HepG2 (cell line): ENCODE measurements around the gene VAMP4. TPM values are rescaled to one million over a fixed set of nuclear protein-coding genes. Genes with fewer than 3 reads are reported as not detected.

Source experiments
- AKNA ChIP-seq: sonication (generic); formaldehyde crosslinking; IDR thresholded peaks from 2 replicates; pipeline ENCODE4 v1.4.0; 2020; ENCODE audit warnings: missing genetic modification reagents, borderline replicate concordance
- BCL6 ChIP-seq: IDR thresholded peaks from 2 replicates; pipeline ENCODE4 v1.6.1; 2016; ENCODE audit warnings: missing genetic modification reagents, missing compliant biosample characterization
- EZH2 ChIP-seq: conservative IDR thresholded peaks from 2 replicates; pipeline ENCODE4 v1.6.1; 2012; ENCODE audit warnings: mild to moderate bottlenecking, low read depth, low read length, moderate library complexity
- GATAD2A ChIP-seq: IDR thresholded peaks from 2 replicates; pipeline ENCODE4 v1.6.1; 2016
- IRF1 ChIP-seq: sonication (generic); formaldehyde crosslinking; IDR thresholded peaks from 2 replicates; pipeline ENCODE4 v1.4.0; 2020; ENCODE audit warnings: low read depth, mild to moderate bottlenecking, missing genetic modification reagents
- IRX3 ChIP-seq: sonication (generic); formaldehyde crosslinking; IDR thresholded peaks from 2 replicates; pipeline ENCODE4 v1.8.1; 2023; ENCODE audit warnings: mild to moderate bottlenecking, low read depth, missing genetic modification reagents, borderline replicate concordance
- NPAS2 ChIP-seq: sonication (generic); formaldehyde crosslinking; IDR thresholded peaks from 2 replicates; pipeline ENCODE4 v1.8.0; 2022; ENCODE audit warnings: mild to moderate bottlenecking, missing genetic modification reagents, borderline replicate concordance
- NR2F2 ChIP-seq: IDR thresholded peaks from 2 replicates; pipeline ENCODE4 v1.6.1; 2012; ENCODE audit warnings: low read depth, inconsistent platforms, borderline replicate concordance
- POLR2A ChIP-seq, 2 experiments: IDR thresholded peaks; 2 replicates each; pipeline ENCODE4 v1.6.1; 2011; ENCODE audit warnings: low read depth in 2 of 2, low read length in 2 of 2, mild to moderate bottlenecking in 1 of 2, moderate library complexity in 1 of 2; ENCODE audit not compliant: insufficient read depth in 1 of 2
- RAD21 ChIP-seq: fragments of 450-650 bp; formaldehyde crosslinking; IDR thresholded peaks from 2 replicates; pipeline ENCODE4 v1.5.0; 2020; ENCODE audit warnings: mild to moderate bottlenecking
- SMARCE1 ChIP-seq: fragments of 450-650 bp; IDR thresholded peaks from 2 replicates; pipeline ENCODE4 v1.6.1; 2017; ENCODE audit warnings: borderline replicate concordance
- SP5 ChIP-seq: IDR thresholded peaks from 2 replicates; pipeline ENCODE4 v1.6.1; 2016; ENCODE audit warnings: low read depth, borderline replicate concordance
- ZNF101 ChIP-seq: sonication (generic); formaldehyde crosslinking; IDR thresholded peaks from 2 replicates; pipeline ENCODE4 v1.4.0; 2020; ENCODE audit warnings: mild to moderate bottlenecking, low read depth, missing genetic modification reagents, borderline replicate concordance
- ZNF282 ChIP-seq: fragments of 450-650 bp; IDR thresholded peaks from 2 replicates; pipeline ENCODE4 v1.6.1; 2018; ENCODE audit not compliant: partially characterized antibody
- polyA plus RNA-seq, 8 experiments: library from polyadenylated mRNA; depleted of rRNA in 3 of 8; stranded (reverse) in 7 of 8; unstranded in 1 of 8; fragments of >200 nt; fragmentation: Illumina TruSeq in 4 of 8; extraction: Trizol in 4 of 8; gene quantifications; 2 replicates each; pipeline versions ENCODE4 v1.2.1 to v1.2.3, GENCODE V29; 2011 to 2016; ENCODE audit warnings: low read depth in 4 of 8, missing spikeins in 1 of 8, mixed read lengths in 1 of 8; ENCODE audit not compliant: insufficient read depth in 1 of 8
- total RNA-seq, 5 experiments: library from RNA; depleted of rRNA; stranded (reverse); fragments of >200 nt; fragmentation: Illumina TruSeq; extraction: Trizol; gene quantifications; 2 replicates each; pipeline ENCODE4 v1.2.3, GENCODE V29; 2016; ENCODE audit warnings: low read depth in 1 of 5
- TF ChIP-seq, protein P1 (sequence below): sonication (generic); formaldehyde crosslinking; IDR thresholded peaks from 2 replicates; pipeline ENCODE4 v1.8.0; 2022; ENCODE audit warnings: mild to moderate bottlenecking, missing genetic modification reagents
- TF ChIP-seq, protein P2 (sequence below): sonication (generic); formaldehyde crosslinking; IDR thresholded peaks from 2 replicates; pipeline ENCODE4 v1.4.0; 2020; ENCODE audit warnings: mild to moderate bottlenecking, low read depth, missing genetic modification reagents
- TF ChIP-seq, protein P3 (sequence below): sonication (generic); formaldehyde crosslinking; IDR thresholded peaks from 2 replicates; pipeline ENCODE4 v1.8.0; 2022; ENCODE audit warnings: low read depth, missing genetic modification reagents

VAMP4 gene
- total and polyA plus RNA-seq, 2 of the 13 experiments (the other 11 are each of a cell fraction or from before 2014, with no cell fraction given), result 1.4 to 2.0 TPM

GRCh38 chr1:171741872-171742576 lies at the start of gene VAMP4 (continued):
- TF ChIP-seq, protein P1, sequence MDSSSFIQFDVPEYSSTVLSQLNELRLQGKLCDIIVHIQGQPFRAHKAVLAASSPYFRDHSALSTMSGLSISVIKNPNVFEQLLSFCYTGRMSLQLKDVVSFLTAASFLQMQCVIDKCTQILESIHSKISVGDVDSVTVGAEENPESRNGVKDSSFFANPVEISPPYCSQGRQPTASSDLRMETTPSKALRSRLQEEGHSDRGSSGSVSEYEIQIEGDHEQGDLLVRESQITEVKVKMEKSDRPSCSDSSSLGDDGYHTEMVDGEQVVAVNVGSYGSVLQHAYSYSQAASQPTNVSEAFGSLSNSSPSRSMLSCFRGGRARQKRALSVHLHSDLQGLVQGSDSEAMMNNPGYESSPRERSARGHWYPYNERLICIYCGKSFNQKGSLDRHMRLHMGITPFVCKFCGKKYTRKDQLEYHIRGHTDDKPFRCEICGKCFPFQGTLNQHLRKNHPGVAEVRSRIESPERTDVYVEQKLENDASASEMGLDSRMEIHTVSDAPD (CRISPR knock-in tag), result peak; percentile 94
- TF ChIP-seq RAD21 (CRISPR knock-in tag), result no peak
- TF ChIP-seq, protein P2, sequence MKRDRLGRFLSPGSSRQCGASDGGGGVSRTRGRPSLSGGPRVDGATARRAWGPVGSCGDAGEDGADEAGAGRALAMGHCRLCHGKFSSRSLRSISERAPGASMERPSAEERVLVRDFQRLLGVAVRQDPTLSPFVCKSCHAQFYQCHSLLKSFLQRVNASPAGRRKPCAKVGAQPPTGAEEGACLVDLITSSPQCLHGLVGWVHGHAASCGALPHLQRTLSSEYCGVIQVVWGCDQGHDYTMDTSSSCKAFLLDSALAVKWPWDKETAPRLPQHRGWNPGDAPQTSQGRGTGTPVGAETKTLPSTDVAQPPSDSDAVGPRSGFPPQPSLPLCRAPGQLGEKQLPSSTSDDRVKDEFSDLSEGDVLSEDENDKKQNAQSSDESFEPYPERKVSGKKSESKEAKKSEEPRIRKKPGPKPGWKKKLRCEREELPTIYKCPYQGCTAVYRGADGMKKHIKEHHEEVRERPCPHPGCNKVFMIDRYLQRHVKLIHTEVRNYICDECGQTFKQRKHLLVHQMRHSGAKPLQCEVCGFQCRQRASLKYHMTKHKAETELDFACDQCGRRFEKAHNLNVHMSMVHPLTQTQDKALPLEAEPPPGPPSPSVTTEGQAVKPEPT (CRISPR knock-in tag), result no peak
- TF ChIP-seq EZH2, result no peak
- TF ChIP-seq GATAD2A, result peak; percentile 29
- no peak for TF ChIP-seq SMARCE1
- no peak for TF ChIP-seq ZNF282
- TF ChIP-seq IRF1 (CRISPR knock-in tag), result 0 out of 2 replicates have a peak, but pooled peaks have one; percentile 26
- no peak for TF ChIP-seq NPAS2
- TF ChIP-seq POLR2A (IDR thresholded peaks at IDR 0.05; ENCODE audit: insufficient read depth in 1 of 2, low read depth in 2 of 2, low read length in 2 of 2), result peak; percentile 75 to 78
- no peak for TF ChIP-seq IRX3
- peak; percentile 37; the same call in 1 of the 2 replicates for TF ChIP-seq BCL6 (CRISPR knock-in tag)
- no peak for TF ChIP-seq ZNF101 (CRISPR knock-in tag)
- TF ChIP-seq AKNA (CRISPR knock-in tag), result no peak
- TF ChIP-seq, protein P3, sequence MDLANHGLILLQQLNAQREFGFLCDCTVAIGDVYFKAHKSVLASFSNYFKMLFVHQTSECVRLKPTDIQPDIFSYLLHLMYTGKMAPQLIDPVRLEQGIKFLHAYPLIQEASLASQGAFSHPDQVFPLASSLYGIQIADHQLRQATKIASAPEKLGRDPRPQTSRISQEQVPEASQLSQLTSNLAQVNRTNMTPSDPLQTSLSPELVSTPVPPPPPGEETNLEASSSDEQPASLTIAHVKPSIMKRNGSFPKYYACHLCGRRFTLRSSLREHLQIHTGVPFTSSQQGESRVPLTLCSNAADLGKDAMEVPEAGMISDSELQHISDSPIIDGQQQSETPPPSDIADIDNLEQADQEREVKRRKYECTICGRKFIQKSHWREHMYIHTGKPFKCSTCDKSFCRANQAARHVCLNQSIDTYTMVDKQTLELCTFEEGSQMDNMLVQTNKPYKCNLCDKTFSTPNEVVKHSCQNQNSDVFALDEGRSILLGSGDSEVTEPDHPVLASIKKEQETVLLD (CRISPR knock-in tag), result no peak
- peak; percentile 26; the same call in 1 of the 2 replicates for TF ChIP-seq NR2F2
- TF ChIP-seq SP5 (CRISPR knock-in tag), result peak; percentile 77; the same call in 1 of the 2 replicates
